ENCODE data around the gene HIF1A. TPM values are rescaled to one million over a fixed set of nuclear protein-coding genes. Genes with fewer than 3 reads are reported as not detected.

The HIF1A gene
- total RNA-seq, 1 donor from 2014 or later = 435 TPM

DNA sequence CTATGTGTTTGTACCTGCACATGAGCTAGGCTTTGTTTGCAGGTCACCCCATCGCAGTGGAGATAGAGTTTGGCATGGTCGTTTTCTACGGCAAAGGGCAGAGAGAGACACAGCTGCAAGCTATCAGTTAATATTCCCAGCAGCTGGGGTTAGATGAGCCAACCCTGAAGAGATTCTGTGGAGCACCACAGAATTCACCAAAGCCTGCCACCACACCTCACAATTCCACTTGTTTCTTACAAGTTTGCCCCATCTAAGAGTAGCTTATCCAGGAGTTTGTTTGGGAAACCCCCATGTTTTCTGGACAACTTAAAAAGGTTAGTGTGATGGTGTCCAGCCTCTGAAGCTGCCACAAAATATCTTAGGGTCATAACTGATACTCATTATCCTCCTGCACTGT is 20.0 kb upstream of the HIF1A start:
- H3K4me2 ChIP-seq (ENCODE audit: low read length) = no peak overlapping the region
- no peaks in the 10 kb centered on the region for H3K27me3 ChIP-seq (ENCODE audit: insufficient read depth, low read length)
- H2AFZ ChIP-seq (ENCODE audit: low read depth, low read length) = no peak overlapping the region
- no peak overlapping the region for H3K4me3 ChIP-seq (ENCODE audit: insufficient read depth, low read depth, low read length)
- H3K27ac ChIP-seq (ENCODE audit: low read depth, low read length) = no peak overlapping the region
- H3K27me3 Mint-ChIP-seq (ENCODE audit: low read depth, unreplicated experiment) = no peaks in the 10 kb centered on the region
- DNase-seq (ENCODE audit: low read depth) (no peak), FAIRE-seq (no peak)
- H3K79me2 ChIP-seq (ENCODE audit: insufficient read depth, low read length) = no peaks in the 10 kb centered on the region
- H3K36me3 Mint-ChIP-seq (ENCODE audit: low read depth, unreplicated experiment) = no peaks in the 10 kb centered on the region
- H3K4me1 Mint-ChIP-seq (ENCODE audit: low read depth, unreplicated experiment) = peaks cover 9% of the 10 kb centered on the region
- H3K9me3 ChIP-seq (ENCODE audit: insufficient read depth, low read depth, low read length) = no peaks in the 10 kb centered on the region
- H4K20me1 ChIP-seq (ENCODE audit: insufficient read depth, low read length) = no peaks in the 10 kb centered on the region
- no peaks in the 10 kb centered on the region for H3K9me3 Mint-ChIP-seq (ENCODE audit: unreplicated experiment)
- no peak for TF ChIP-seq EZH2 (IDR thresholded peaks at IDR 0.05; ENCODE audit: insufficient read depth, low read length)
- TF ChIP-seq, protein P1, sequence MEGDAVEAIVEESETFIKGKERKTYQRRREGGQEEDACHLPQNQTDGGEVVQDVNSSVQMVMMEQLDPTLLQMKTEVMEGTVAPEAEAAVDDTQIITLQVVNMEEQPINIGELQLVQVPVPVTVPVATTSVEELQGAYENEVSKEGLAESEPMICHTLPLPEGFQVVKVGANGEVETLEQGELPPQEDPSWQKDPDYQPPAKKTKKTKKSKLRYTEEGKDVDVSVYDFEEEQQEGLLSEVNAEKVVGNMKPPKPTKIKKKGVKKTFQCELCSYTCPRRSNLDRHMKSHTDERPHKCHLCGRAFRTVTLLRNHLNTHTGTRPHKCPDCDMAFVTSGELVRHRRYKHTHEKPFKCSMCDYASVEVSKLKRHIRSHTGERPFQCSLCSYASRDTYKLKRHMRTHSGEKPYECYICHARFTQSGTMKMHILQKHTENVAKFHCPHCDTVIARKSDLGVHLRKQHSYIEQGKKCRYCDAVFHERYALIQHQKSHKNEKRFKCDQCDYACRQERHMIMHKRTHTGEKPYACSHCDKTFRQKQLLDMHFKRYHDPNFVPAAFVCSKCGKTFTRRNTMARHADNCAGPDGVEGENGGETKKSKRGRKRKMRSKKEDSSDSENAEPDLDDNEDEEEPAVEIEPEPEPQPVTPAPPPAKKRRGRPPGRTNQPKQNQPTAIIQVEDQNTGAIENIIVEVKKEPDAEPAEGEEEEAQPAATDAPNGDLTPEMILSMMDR (IDR thresholded peaks at IDR 0.05; ENCODE audit: insufficient read depth, low read depth, low read length) = no peak
- H3K36me3 ChIP-seq (ENCODE audit: insufficient read depth, low read length) = no peaks in the 10 kb centered on the region
- no peak overlapping the region for H3K27ac Mint-ChIP-seq (ENCODE audit: unreplicated experiment)
- no peak overlapping the region for H3K9ac ChIP-seq (ENCODE audit: low read length)
- peaks cover 4% of the 10 kb centered on the region for H3K4me1 ChIP-seq (ENCODE audit: insufficient read depth, low read length)
- H3K4me3 Mint-ChIP-seq (ENCODE audit: unreplicated experiment) = no peak overlapping the region

DNA sequence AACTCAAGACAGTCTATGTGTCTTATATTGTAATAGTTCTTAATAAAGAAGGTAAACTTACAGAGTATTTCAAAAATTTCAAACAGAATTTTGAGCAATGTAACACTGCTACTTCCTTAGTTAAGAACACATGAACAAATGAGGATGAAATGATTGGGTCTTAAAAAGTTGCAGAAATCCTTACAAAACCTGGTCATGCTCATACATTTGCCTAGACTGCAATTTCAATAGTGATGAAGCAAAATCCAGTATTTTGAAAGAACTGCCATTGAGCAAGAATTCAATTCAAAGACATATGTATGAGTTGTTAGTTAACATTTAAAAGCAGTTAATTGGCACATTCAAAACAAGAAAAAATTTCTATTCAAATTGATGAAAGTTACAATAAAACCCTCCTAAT is 17.8 kb upstream of the HIF1A start:
- Histone ChIP-seq H3K4me3 (ENCODE audit: insufficient read depth, low read depth, low read length) (no peak overlapping the region), H3K79me2 (ENCODE audit: insufficient read depth, low read length) (no peaks in the 10 kb centered on the region), H4K20me1 (ENCODE audit: insufficient read depth, low read length) (no peaks in the 10 kb centered on the region), H3K4me1 (ENCODE audit: insufficient read depth, low read length) (peaks cover 4% of the 10 kb centered on the region), H3K36me3 (ENCODE audit: insufficient read depth, low read length) (no peaks in the 10 kb centered on the region), H3K4me2 (ENCODE audit: low read length) (no peak overlapping the region), H3K9me3 (ENCODE audit: insufficient read depth, low read depth, low read length) (no peaks in the 10 kb centered on the region), H2AFZ (ENCODE audit: low read depth, low read length) (no peak overlapping the region), H3K9ac (ENCODE audit: low read length) (no peak overlapping the region), H3K27ac (ENCODE audit: low read depth, low read length) (no peak overlapping the region), H3K27me3 (ENCODE audit: insufficient read depth, low read length) (no peaks in the 10 kb centered on the region)
- no peak for DNase-seq (ENCODE audit: low read depth)
- no peaks in the 10 kb centered on the region for H3K36me3 Mint-ChIP-seq (ENCODE audit: low read depth, unreplicated experiment)
- no peak for FAIRE-seq
- H3K27me3 Mint-ChIP-seq (ENCODE audit: low read depth, unreplicated experiment) = no peaks in the 10 kb centered on the region
- H3K9me3 Mint-ChIP-seq (ENCODE audit: unreplicated experiment) = no peaks in the 10 kb centered on the region
- no peak overlapping the region for H3K27ac Mint-ChIP-seq (ENCODE audit: unreplicated experiment)
- no peak overlapping the region for H3K4me3 Mint-ChIP-seq (ENCODE audit: unreplicated experiment)
- no peak for TF ChIP-seq EZH2 (IDR thresholded peaks at IDR 0.05; ENCODE audit: insufficient read depth, low read length)
- TF ChIP-seq, protein P1 (IDR thresholded peaks at IDR 0.05; ENCODE audit: insufficient read depth, low read depth, low read length) = no peak
- H3K4me1 Mint-ChIP-seq (ENCODE audit: low read depth, unreplicated experiment) = peaks cover 15% of the 10 kb centered on the region

DNA sequence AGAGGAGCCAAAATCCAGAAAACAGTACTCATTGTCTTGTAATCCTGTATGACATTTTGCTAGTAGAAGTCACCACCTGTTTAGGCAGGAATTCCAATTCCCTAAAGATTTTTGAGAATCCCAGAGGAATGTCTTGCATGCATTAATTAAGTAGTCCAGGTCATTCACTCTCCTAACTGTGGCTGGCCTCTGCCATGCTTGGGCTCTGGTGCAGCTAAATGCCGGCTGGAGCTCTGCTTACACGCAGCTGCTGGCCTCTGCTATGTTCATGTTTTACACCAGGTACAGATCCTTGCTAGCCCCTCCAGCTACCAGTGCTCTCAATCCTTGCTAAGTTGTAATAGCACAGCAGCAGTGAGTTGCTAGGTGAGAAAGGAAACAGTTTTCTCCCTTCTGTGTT is 16.3 kb upstream of the HIF1A start:
- Mint-ChIP-seq H3K27ac (ENCODE audit: unreplicated experiment) (no peak overlapping the region), H3K4me3 (ENCODE audit: unreplicated experiment) (no peak overlapping the region)
- H3K4me2 ChIP-seq (ENCODE audit: low read length) = no peak overlapping the region

More for the DNA sequence above, 16.3 kb upstream of the HIF1A start:
- no peaks in the 10 kb centered on the region for H3K79me2 ChIP-seq (ENCODE audit: insufficient read depth, low read length)
- Mint-ChIP-seq H3K9me3 (ENCODE audit: unreplicated experiment) (no peaks in the 10 kb centered on the region), H3K27me3 (ENCODE audit: low read depth, unreplicated experiment) (no peaks in the 10 kb centered on the region), H3K4me1 (ENCODE audit: low read depth, unreplicated experiment) (peaks cover 16% of the 10 kb centered on the region), H3K36me3 (ENCODE audit: low read depth, unreplicated experiment) (no peaks in the 10 kb centered on the region)
- peaks cover 4% of the 10 kb centered on the region for H3K4me1 ChIP-seq (ENCODE audit: insufficient read depth, low read length)
- FAIRE-seq (no peak), DNase-seq (ENCODE audit: low read depth) (peak; percentile 84)
- H3K36me3 ChIP-seq (ENCODE audit: insufficient read depth, low read length) = no peaks in the 10 kb centered on the region
- no peak for TF ChIP-seq EZH2 (IDR thresholded peaks at IDR 0.05; ENCODE audit: insufficient read depth, low read length)
- TF ChIP-seq, protein P1 (IDR thresholded peaks at IDR 0.05; ENCODE audit: insufficient read depth, low read depth, low read length) = no peak
- H3K4me3 ChIP-seq (ENCODE audit: insufficient read depth, low read depth, low read length) = no peak overlapping the region
- no peaks in the 10 kb centered on the region for H4K20me1 ChIP-seq (ENCODE audit: insufficient read depth, low read length)
- H3K27me3 ChIP-seq (ENCODE audit: insufficient read depth, low read length) = no peaks in the 10 kb centered on the region
- H2AFZ ChIP-seq (ENCODE audit: low read depth, low read length) = no peak overlapping the region
- H3K9ac ChIP-seq (ENCODE audit: low read length) = no peak overlapping the region
- no peaks in the 10 kb centered on the region for H3K9me3 ChIP-seq (ENCODE audit: insufficient read depth, low read depth, low read length)
- no peak overlapping the region for H3K27ac ChIP-seq (ENCODE audit: low read depth, low read length)
